ENCODE results near the gene ZNF213.

ZNF213 gene

GRCh38 chr16:3101018-3101840, 33.6 kb upstream of the ZNF213 start:
- DNase-seq (ENCODE audit: low read depth, low spot score): peak; percentile 66

- peak; percentile 92 for DNase-seq (ENCODE audit: low read depth, low spot score)
These were observed 32.9 kb upstream of the ZNF213 start for GRCh38 chr16:3101841-3102470.

GRCh38 chr16:3106205-3106928, 28.5 kb upstream of the ZNF213 start:
- peak; percentile 92 for DNase-seq (ENCODE audit: low read depth, low spot score)

DNA sequence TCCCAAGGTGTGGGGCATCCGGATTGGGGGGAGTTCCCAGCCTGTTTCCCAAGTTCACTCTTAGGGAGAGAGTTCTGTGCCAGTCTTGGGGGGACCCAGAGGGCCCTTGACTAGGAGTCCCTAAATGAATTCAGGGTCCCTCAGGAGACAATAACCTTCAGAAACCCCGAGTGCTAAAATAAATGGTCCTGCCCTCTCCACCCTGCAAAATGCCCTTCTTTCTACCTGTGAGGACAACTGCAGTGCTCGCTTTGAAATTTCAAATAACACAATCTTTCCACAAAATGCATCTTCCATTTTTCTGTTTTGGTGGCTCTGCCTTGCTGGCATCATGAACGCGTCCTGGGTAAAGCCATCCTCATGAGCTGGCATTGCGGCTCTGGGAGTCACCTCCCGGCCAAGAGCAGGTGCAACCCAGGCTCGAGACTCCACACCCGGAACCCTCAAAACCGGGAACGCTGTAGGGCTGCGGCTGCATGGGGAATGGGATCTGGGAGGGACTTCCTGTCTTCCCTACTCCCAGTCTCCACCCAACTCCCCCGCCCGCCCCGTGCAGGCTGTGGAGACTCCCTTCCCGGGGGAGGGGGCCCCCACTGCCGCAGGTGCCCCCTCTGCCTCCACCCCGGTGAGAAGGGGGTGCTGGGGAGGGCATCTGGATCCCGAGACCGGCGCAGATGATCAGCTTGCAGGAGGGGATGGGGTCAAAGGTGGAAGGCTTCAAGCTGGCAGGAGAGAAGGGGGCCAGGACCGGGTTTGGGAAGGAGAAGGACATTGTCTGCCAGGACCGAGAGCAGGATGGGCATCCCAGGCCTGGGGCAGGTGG, 22.6 kb upstream of the ZNF213 start, which contains the start of gene ZNF205:
ZNF205 (plus strand) TSS at position 529 of the 823 bp plus-strand sequence. CDS start 845 bp downstream, outside the sequence.
- peak; percentile 78 for DNase-seq (ENCODE audit: low read depth, low spot score)

DNA sequence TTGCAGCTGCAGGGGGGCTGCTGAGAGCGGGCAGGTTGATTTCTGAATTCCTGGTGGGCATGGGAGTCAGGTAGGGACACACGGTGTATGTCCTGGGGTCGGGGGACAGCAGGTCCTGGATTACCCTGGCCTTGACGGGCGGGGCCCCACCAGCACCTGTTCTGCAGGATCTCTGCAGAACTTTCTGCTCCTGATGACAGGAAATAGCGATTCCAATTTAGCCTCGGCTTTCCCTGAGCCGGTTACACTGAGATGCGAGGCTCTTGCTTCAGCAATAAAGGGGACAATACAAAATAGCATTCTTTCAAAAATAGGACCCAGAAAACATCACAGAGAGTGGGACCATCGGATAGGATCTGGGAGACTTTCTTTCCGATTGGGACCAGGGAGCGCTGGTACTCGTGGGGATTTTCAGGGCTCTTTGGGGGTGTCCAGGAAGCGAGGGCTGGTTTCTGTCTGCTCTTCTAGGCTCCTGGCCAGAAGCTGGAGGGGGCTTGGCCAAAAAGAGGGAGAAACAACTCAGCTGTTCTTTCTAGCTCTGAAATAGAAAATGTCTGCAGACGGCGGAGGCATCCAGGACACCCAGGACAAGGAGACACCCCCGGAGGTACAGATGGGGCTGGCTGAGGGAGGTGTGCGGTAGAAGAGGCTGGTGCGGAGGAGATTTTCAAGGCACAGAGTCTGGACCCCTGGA, 21.8 kb upstream of the ZNF213 start:
- DNase-seq (ENCODE audit: low read depth, low spot score): no peak

DNA sequence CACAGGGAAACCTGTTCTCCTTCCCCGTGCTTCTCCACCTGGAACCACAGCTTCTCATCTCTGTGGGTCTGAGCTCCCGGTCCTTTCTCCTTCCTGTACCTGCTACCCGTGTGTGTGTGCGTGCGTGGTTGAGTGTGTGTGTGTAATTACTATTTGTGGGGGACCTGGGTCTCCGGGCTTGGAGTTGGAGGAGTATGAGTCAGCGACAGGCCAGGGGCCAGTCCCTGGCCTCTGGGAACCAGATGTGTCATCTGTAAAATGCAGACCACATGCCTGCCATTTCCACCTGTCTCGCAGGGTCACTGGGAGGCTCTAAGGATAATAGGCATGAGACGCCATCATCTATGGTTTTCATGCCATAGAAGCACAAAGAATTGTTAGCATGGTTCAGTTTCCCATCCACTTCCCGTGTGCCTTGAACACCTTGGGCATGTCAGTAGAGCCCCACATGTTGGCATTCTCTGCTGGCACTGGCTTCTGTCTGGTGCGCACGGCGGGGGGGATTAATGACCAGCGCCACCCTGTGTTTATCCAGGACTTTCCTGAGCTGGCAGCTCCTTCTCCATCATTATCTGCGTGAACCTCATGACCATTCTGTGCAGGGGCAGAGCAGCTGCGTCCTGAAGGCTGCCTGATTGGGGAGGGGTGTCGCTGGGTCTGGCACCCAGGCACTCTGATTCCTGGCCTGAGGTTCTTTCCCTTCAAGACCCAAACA, 20.9 kb upstream of the ZNF213 start:
- no peak for DNase-seq (ENCODE audit: low read depth, low spot score)

GRCh38 chr16:3115003-3115402, 19.8 kb upstream of the ZNF213 start:
- DNase-seq (ENCODE audit: low read depth, low spot score): no peak

DNA sequence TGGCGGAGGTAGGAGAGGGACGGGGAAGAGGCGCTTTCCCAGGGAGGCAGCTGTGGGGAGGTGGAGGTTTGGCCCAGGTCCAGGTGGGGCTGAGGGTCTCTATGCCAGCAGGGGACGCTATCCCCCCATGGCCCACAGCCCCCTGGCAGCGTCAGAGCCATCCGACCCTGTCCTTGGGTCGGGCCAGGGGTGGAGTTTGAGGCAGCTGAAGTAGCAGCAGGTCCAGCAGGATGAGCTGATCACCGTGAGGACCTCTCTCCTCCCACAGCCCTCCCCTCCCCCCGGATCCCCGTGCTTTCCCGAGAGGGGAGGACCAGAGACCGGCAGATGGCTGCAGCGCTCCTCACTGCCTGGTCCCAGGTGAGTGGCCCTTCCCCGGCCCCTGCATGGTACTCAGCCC, 19.3 kb upstream of the ZNF213 start:
- DNase-seq (ENCODE audit: low read depth, low spot score): no peak

GRCh38 chr16:3118204-3118790, 16.5 kb upstream of the ZNF213 start:
- no peak for DNase-seq (ENCODE audit: low read depth, low spot score)

- no peak for DNase-seq (ENCODE audit: low read depth, low spot score)
These were observed 16.0 kb upstream of the ZNF213 start for GRCh38 chr16:3118846-3119245.

GRCh38 chr16:3119286-3119685, 15.5 kb upstream of the ZNF213 start:
- no peak for DNase-seq (ENCODE audit: low read depth, low spot score)

- no peak for DNase-seq (ENCODE audit: low read depth, low spot score)
These were observed 15.0 kb upstream of the ZNF213 start for GRCh38 chr16:3119701-3120408.

DNA sequence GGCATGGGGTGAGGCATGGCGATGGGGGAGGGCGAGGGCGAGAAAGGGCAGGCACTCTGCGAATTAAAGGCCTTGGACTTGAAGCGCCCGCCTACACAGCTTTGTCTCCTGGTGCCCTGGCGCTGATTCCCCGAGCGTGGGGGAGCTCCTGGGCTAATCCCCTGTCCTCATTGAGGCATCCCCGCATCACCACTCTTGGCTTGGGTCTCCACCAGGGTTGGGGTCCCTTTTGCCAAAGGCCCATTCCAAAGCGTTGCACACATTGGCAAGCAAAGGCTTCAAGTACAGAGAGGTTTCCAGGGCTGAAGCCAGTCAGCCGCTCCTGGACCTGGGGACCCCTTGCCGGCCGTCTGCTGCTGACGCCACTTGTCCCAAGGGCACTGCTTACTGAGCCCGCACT, 14.4 kb upstream of the ZNF213 start:
- DNase-seq (ENCODE audit: low read depth, low spot score): no peak

DNA sequence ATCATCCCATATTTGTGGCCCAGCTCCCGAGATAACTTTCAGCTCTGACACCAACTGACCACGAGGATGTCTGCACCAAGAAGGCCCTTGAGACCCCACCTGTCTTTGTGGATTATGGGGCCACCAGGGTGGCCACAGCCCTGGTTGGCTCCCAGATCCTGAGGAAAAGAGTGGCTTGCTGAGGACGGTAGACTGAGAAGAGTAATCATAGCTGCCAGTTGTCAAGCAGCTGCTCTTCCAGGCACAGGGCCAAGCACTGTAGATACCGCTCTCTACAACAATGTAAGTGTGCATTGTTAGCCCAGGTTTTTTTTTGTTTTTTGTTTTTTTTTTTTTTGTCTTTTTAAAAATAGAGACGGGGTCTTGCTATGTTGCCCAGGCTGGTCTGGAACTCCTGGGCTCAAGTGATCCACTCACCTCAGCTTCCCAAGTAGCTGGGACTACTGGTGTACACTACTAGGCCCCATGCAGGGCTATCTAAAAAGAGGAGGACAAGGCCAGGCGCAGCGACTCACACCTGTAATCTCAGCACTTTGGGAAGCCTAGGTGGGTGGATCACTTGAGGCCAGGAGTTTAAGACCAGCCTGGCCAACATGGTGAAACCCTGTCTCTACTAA, 12.9 kb upstream of the ZNF213 start:
- DNase-seq (ENCODE audit: low read depth, low spot score): no peak

GRCh38 chr16:3122926-3123570, 11.8 kb upstream of the ZNF213 start:
- no peak for DNase-seq (ENCODE audit: low read depth, low spot score)

DNA sequence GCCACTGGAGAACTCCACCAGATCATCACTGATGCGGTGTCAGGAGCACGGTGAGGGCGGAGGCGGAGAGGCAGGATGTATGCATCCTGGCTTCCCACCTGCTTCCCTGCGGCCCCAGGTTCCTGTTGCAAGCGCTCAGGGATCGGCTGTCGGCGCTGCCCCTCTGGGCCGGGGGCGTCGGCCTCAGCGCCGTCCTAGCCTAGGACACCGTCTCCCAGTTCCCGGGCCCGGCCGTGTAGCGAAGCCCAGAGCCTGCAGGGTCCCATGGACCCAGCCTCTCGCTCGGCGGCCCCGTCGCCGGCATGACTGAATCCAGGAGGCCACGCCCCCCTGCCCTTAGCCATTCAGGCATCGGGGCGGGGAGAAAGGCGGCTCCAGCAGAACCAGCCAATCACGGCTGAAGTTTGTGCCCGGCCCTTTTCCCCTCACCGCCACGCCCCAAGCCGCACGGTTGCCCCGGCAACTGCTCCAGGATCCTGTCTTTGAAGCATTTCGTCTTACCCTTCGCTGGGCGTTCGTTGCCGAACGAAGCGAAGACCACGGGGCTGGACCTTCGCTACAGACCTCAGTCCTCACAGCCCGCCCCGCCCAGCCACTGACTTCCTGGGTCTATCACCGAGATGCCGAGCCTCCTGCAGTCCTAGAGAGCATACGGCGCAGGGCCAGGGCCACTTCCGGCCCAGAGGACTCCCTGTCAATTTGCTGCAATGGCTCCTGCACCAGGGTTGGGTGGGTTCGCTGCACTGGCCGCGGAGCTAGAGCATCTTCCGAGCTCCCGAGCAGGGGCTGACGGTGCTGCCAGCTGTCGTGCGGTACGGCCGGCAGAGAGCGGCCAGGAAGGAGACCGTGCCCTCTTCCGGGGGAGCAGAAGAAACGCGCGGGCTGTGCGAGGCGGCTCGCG, 10.6 kb upstream of the ZNF213 start:
- peak; percentile 99 for DNase-seq (ENCODE audit: low read depth, low spot score)

DNA sequence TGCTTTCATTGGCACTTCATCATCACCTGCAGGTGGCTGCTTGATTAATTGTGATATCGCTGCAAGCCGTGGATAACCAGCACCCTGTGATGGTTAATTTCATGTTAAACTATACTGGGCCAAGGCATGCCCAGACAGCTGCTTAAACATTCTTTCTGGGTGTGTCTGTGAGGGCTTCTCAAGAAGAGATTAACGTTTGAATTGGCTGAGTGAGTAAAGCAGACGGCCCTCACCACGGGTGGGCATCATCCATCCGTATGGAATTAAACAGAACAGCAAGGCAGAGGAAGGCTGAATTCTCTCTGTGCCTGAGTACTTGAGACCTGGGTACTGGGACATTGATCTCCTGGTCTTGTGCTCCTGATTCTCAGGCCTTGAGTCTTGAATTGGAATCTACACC, 7.1 kb upstream of the ZNF213 start:
- no peak for DNase-seq (ENCODE audit: low read depth, low spot score)

All from ELF-1 (cell line).